ENCODE results near the gene PRUNE2.
"Not testable (repeated sequence)": the region's sequence is repeated elsewhere in the genome, so short reads cannot be mapped to it uniquely, and the experiment has no call there.

The PRUNE2 gene

DNA sequence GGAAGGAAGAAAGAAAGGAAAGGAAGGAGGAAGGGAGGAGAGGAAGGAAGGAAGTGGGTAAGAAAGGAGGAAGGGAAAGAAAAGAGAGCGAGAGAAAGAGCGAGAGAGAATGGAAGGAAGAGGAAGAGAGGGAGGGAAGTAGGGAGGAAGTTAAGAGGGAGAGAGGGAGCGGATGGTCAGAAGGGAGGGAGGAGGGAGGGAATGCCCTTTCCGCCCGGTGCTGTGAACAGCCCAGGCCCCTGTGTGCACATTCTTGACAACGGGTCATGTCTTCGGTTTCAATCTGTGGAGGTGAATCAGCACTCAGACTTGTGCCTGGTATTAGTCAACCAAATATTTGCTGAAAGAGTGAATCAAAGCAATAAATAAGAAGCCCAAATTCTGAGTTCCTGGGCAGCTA lies 39.2 kb downstream of the PRUNE2 start:
- no peak for DNase-seq

DNA sequence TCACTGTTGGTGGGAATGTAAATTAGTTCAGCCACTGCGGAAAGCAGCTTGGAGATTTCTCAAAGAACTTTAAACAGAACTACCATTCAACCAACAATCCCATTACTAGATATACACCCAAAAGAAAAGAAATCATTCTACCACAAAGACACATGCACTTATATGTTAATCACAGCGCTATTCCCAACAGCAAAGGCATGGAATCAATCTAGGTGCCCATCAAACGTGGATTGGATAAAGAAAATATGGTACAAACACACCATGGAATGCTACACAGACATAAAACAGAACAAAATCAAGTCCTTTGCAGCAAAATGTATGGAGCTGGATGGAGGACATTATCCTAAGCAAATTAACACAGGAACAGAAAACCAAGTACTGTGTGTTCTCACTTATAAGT lies 42.1 kb downstream of the PRUNE2 start:
- DNase-seq, result no peak

DNA sequence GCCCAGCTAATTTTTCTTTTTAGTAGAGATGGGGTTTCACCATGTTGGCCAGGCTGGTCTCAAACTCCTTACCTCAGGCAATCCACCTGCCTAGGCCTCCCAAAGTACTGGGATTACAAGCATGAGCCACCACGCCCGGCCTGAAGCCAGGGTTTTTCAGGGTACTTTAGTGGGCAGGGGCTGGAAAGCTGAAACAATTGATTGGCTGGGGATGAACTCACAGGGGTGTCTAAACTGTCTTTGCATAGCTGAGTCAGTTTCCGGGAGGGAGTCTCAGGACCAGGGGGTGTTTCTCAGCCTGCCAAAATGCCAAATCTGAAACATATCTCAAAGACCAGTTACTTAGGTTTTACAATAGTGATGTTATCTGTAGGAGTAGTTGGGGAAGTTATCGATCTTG lies 46.1 kb downstream of the PRUNE2 start:
- DNase-seq, result no peak

DNA sequence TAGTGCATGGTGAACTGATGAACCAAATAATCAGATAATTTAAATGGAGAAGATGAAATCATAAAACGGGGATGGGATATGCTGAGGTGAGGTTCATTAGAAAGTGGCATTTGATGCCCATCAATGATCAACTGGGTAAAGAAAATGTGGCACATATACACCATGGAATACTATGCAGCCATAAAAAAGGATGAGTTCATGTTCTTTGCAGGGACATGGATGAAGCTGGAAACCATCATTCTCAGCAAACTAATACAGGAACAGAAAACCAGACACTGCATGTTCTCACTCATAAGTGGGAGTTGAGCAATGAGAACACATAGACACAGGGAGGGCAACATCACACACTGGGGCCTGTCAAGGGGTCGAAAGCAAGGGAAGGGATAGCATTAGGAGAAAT lies 47.7 kb downstream of the PRUNE2 start:
- not testable (repeated sequence) for DNase-seq

DNA sequence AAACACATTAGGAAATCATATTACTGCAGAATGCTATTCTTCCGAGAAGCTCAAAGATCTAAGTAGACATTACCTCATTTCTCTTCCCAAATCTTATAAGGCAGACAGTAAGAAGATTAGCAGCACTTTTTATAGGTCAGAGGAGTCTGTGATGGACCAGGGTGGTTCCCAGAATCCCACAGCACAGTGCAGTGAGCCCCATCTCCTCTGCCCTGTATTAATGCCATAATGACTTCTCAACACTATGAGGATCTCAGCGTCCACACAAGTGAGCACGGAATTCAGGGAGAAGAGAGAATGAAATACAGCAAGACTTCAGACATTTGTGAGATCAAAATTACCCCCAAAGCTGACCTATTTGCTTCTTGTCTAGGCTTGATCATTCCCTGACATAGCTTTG lies 49.9 kb downstream of the PRUNE2 start:
- no peak for DNase-seq

DNA sequence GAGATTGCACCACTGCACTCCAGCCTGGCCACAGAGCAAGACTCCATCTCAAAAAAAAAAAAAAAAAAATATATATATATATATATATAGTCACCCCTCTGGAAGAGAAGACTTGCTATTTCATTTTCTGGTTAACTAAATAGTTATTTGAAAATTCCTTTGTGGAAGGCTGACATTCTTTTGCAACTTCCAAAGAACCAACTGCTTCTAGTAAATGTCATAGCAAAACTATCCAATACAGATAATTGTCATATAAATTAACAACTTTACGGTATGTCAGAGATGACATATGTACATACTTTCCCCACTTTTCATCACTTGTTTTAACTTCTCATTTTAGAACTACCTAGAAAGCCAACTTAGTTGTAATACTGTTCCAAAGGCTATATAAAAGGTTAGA lies 50.9 kb downstream of the PRUNE2 start:
- DNase-seq, result no peak

DNA sequence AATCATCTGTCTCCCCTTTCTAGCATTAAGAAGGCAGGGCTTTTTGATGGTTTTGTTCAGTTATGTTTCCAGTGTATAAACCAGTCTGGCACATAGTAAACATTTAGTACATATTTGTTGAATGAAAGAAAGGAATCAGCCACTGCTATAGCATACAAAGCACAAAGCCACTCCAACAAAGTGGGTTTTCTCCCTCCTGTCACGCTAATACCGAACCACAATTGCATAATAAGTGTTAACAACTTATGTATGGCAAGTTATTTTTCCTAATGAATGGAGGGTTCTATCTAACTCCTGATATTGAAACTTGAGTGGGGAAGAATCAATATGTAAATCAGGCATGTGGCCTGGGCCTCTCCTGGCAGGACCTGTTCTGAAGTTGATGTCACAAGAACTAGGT lies 53.9 kb downstream of the PRUNE2 start:
- no peak for DNase-seq

DNA sequence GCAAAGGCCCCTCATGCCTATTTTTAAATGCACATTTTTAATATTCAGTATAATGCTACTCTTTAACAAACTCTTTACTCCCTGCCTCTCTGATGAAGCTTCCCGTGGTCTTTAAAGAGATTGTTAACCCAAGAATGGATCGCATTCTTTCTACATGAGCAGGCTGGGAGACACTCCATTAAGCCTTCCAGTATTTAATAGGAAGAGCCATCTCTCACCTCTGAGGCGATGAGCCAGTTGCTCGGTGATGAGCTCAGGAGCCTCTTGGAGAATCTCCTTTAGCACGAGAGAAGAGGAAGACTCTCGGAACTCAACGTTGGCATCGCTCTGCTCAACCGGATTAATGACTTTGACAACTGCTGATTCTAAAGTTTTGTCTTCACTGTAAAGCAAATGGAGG lies 59.6 kb downstream of the PRUNE2 start:
- DNase-seq, result no peak

DNA sequence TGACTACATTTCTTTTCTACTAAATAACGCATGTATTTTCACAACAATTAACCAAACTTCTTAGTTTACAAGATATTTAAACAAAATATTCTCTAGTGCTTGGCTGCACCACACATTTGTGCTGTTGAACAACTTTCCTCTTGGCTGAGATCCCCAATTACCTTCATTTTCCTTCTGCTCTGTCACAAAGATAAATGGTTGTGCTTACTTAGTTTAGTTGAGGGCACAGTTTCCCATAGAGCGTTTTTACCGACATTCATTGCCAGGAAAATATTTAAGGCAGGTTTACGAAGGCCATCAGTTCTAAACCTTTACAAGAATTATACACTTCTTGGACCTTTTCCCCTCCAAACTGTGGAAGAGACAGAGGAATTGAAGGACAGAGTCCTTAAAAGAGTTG lies 60.7 kb downstream of the PRUNE2 start:
- no peak for DNase-seq

DNA sequence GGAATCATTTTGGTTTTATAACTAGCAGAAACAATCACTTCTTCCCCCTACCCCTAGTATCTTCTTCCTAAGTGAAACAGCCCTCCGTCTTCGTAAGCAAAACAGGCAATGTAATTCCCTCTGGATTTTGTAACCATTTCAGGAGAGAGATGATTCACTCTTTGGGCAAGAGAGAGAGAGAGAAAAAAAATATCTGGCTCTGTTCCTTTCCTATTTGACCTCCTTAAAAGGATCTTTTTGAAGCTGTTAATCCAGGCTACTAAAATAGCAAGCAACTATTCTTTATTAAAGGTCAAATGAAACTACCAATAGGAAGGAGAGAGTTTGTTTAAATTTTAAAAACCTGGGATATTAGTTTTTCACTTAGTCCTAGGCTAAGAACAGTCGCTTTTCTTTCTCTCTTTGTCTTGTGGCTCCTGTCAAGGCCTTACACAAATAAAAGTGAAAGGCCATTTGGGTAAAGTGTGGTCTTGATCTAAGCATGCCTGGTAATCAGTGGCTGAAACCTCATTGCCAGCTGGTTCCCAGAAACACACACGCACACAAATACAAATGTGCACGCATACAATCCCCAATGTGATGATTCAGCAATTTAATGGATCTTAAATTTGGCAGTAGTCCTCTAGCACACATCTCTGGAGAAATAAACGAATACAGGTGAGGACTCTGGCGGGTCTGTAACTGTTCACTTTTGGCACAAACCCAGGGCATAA lies 70.2 kb downstream of the PRUNE2 start:
- no peak for DNase-seq

DNA sequence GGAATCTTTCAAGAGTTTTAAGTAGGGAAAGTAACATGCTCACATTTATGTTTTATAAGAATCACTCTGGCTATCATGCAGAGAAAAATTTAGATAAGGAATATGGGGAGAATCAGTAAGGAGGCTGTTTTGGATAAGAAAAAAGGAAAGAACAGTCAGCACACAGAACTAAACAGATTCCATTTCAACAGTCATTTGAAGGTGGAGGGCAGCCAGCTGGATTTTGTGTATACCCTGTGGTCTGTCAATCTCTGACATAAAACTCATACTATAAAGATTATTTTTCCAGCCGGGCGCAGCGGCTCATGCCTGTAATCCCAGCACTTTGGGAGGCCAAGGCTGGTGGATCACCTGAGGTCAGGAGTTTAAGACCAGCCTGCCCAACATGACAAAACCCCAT lies 77.5 kb downstream of the PRUNE2 start:
- no peak for DNase-seq

DNA sequence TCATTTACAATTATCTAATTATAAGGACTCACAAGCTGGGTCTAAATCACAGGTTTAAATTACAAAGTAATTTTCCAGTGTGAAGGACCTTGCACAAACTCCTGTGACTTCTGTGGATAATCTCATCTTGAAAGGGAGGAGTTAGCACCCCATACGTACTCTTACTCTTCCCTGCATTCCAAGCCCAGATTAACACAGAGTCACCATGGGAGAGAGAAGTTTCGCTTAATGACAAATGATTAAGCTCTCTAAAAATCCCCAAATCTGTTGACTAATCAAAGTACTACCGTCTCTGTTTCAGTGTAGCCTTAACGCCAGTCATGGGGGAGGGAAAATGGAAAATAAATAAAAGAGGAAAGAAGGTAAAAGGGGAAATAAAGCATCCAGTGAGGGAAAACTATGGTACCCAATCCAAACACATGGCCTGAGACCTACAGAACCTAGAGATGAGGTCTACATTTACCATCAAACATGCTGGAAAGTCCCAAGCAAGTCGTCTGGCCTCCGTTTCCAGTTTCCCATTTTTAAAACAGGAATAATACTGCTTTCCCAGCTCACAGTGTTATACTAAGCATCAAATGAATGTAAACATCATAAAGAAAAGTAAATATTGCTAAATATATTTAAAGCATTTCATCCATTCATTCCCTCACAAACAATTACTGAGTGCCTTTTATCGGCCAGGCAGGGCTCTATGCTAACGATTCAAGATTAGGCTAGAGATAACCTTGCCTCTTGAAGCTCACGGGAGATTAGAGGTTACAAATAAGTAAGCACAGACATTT lies 78.4 kb downstream of the PRUNE2 start:
- DNase-seq, result no peak

DNA sequence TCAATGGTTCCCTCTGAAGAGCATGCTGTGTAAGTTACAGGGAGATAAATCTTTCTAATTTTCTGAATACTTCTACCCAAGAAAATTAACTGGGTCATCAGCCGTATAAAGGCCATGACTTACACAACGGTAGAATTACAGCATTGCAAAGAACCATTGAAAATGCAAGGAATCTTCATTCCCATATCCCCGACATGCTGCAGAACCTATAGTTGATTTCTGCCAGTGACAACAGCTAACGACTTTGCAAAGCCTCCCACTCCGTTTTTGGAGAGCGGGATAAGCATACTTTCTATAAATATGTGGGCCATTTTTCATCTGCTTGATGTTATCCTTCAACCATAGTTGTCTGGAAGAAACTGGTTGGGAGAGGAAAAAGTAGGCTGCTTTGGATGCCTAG lies 85.5 kb downstream of the PRUNE2 start:
- DNase-seq, result no peak

DNA sequence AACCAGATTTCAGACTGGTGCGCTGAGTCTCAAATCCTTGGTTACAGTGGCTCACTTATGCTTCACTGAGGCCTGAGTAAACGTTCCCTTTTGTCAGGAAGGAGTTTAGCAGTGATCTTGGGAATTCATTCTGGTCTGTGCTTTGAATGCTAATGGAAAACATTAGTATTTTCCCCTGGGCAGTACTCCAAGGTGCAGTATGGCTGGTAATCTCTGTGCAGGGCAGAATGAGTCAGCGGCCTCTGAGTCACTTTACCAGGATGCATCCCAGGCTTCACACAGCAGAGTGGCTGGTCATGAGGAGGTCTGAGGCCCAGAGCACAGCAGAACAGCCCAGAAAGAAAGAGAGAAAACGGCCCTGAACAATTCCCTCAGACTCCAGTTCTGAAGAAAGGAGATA lies 87.6 kb downstream of the PRUNE2 start:
- no peak for DNase-seq

DNA sequence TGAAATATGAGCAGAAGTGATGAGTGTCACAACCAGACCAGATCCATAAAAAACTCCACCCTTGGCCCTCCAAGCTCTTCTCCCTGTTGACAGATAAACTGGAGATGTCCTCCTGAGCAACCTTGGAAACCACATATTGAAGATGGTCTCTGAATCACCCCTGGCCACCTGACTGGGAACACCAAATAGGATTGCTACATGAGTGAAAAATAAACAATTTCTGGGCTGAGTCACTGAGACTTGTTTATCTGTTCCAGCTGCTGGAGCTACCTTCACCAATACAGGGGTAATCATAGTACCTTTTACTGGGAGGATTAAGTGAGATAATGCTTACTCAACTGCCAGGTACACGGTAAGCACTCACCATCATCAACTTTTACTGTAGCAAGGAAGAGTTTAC lies 88.4 kb downstream of the PRUNE2 start:
- no peak for DNase-seq

DNA sequence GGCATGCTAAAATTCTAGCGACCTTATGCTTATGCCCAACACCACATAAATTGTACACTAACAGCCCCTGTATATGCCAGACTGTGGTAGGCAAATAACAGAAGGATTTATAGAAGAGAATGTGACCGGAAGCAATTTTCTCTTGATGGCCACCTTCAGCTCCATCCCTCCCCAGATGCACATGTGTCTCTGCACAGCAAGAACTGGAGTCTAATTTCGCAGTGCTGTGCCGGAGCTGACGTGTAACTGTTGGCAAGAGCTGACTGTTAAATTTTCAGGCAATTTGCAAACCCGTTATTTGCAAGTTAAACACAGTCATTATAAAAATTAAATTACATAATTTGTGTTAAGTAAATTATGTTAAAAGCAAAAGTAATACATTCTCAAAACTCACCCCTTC lies 93.3 kb downstream of the PRUNE2 start:
- no peak for DNase-seq

DNA sequence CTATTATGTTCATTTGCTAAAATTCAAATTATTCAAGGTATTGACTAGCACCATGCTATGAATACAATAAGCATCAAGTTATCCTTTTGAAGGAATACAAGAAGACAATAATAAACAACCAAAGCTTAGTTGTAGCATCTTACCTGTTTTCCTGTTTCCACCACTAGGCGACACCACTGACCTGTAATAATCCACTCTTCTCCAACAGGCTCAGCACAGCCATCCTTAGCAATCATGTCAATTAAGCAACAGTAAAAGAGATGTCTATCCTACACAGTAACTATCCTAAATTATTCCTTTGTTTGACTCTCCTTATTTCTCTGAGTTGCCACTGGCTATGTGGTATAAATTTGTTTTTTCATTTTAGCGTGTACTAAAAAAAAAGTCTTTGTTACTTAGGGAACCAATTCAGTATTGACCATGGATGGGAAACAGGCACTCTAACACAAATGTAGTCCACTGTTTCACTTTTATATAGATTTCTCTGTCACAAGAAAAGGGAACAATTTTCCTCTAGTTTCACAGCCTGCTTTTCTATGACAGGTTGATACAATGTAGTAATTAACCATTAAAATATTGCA lies 95.4 kb downstream of the PRUNE2 start:
- DNase-seq, result no peak

DNA sequence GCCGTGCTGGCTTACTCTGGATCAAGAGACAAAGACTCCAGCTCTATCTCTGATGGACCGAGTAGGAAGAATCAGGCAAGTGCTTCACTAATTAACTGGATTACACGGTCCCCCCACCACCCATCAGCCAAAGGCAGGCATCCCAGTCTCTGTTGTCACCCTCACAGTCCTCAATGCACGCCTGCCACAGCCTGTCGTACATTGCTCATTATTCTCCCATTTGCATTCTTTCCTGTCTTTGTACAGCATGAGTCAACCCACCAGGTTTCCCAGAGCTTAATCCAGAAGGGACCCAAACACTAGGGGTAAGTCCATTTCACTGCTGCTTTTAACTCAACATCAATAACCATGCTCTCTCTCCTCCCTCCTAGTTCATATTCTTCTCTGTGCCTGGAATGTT lies 97.3 kb downstream of the PRUNE2 start:
- no peak for DNase-seq

DNA sequence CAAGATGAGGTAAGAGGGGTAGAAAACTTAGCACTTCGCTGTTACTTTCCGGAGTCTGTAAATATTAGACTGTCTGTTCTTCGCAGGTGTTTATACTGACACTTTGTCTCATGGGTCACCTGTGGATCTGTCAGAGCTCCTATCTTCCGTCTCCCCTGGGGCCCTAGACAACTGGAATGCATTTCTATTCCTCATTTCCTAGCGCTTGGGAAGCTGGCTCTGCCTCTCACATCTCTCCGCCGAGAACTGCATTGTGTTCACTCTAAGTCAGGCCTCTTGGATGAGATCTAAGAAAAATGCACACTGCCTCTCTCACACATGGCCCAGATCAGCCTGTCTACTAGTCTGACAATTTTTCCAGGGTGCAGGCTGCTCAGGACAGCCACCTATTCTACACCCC lies 102.2 kb downstream of the PRUNE2 start:
- DNase-seq, result no peak

DNA sequence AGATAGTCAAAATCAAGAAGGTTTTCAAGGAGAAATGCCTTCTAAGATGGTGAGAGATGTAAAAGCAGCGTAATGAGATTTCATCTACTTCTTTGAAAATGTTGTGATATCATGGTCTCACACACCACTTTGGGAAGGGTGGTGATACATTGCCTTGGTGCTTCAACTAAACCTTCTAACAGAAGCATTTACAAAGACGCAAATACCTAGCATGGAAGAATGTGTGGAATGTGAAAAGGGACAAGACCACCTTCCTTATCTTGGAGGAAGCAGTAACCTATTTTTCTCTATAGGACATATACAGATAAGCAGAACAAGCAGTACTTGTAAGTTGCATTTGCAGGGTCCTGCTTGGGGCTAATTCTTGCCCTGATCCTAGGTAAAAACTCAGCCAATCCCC lies 102.8 kb downstream of the PRUNE2 start:
- DNase-seq, result no peak

DNA sequence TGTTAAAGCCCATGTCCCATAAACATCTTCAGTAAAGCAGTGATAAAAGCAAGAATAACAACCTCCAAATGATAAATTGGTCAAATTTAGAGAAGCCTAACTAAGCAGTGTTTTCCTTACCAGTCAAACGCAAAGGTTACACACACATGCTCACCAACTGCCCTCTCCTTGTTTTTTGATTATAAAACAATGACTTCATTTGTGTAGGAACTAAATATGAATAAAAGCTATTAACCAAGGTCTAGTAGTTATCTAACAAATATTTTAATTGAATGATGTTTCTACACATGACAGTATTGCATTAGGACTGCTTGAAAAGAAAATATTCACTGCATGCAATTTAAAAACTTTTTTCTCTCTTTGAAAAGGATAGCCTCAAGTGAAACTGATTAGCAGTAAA lies 105.0 kb downstream of the PRUNE2 start:
- DNase-seq, result no peak

DNA sequence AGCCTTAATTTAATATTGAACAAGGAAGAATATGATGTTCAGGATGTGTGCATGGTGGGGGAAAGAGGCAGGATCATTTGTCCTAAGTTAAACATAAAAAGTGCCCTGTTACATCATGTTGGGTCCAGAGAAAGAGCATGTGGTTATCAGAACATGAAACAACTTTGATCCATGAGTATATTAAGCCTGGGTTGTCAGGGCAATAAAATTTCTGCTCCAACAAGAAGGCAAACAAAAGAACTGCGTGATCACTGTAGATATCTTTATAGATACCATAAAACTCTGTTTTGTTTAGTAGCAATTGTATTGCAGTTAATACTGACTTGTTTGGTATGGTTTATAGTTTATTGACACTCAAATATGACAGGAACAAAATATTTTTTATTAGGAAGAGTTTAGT lies 106.4 kb downstream of the PRUNE2 start:
- no peak for DNase-seq

DNA sequence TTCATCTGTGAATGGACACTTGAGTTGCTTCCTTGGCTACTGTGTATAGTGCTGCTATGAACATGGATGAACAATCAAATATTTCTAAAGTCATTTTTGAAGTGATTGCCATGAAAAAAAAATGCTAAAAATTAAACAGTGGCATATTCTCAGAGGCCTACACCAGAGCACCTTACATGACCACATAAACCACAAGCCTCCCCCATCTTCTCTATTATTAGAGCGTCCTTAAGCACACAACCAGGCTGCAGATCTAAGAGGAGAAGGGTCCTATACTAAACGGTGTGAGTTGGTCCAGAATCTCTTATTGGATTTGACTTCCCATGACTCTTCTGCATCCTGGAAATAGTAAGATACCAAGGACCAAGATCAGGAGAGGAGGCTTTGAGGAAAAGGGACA lies 107.4 kb downstream of the PRUNE2 start:
- DNase-seq, result no peak

DNA sequence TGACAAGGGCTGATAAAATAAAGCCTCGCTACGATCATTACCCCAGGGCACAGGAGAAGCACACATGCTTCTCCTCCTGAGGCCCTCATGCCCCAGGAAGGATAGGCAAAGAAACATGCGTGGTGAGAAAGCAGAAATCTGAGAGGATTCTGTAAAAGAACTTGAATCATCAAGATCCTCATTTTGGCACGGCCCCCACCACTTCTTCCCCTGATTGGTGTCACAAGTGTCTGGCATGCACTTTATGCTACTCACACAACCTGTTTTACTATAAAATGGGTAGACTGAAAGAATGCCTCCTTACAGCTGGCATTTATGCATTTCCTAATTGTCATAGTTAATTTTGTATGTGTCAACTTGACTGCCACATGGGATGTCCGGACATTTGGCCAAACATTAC lies 109.6 kb downstream of the PRUNE2 start:
- DNase-seq, result no peak
